IMR-90 (cell line): Measurements from ENCODE around the gene ABCF3.

Source experiments
- BHLHE40 ChIP-seq: fragments of 150-350 bp; IDR thresholded peaks from 2 replicates; pipeline ENCODE4 v1.6.1; 2016; ENCODE audit warnings: mild to moderate bottlenecking, low read depth, low read length
- CEBPB ChIP-seq: IDR thresholded peaks from 2 replicates; pipeline ENCODE4 v1.6.1; 2012; ENCODE audit warnings: low read depth, low read length, improper control_type of control experiment
- CHD1 ChIP-seq: IDR thresholded peaks from 2 replicates; pipeline ENCODE4 v1.6.1; 2012; ENCODE audit warnings: low read depth, low read length, improper control_type of control experiment
- CTCF ChIP-seq: conservative IDR thresholded peaks from 2 replicates; pipeline ENCODE4 v1.5.1; 2012; ENCODE audit warnings: mild to moderate bottlenecking, low read depth, low read length, improper control_type of control experiment
- MAFK ChIP-seq: IDR thresholded peaks from 2 replicates; pipeline ENCODE4 v1.6.1; 2012; ENCODE audit warnings: low read depth, low read length, improper control_type of control experiment
- MAZ ChIP-seq: IDR thresholded peaks from 2 replicates; pipeline ENCODE4 v1.6.1; 2012; ENCODE audit warnings: low read depth, mild to moderate bottlenecking, low read length, improper control_type of control experiment, moderate library complexity, borderline replicate concordance
- MXI1 ChIP-seq: IDR thresholded peaks from 2 replicates; pipeline ENCODE4 v1.6.1; 2012; ENCODE audit warnings: low read depth, mild to moderate bottlenecking, low read length, moderate library complexity, borderline replicate concordance
- NFE2L2 ChIP-seq: fragments of 150-350 bp; IDR thresholded peaks from 2 replicates; pipeline ENCODE4 v1.6.1; 2016; ENCODE audit warnings: low read depth, mild to moderate bottlenecking, low read length
- POLR2A ChIP-seq: IDR thresholded peaks from 2 replicates; pipeline ENCODE4 v1.6.1; 2012; ENCODE audit warnings: mild to moderate bottlenecking, low read depth, low read length
- RAD21 ChIP-seq: IDR thresholded peaks from 2 replicates; pipeline ENCODE4 v1.6.1; 2012; ENCODE audit warnings: low read length, improper control_type of control experiment
- RFX5 ChIP-seq: IDR thresholded peaks from 2 replicates; pipeline ENCODE4 v1.8.0; 2012; ENCODE audit warnings: low read depth, mild to moderate bottlenecking, low read length, moderate library complexity
- SMC3 ChIP-seq: fragments of 150-350 bp; IDR thresholded peaks from 2 replicates; pipeline ENCODE4 v1.6.1; 2016; ENCODE audit warnings: low read depth, mild to moderate bottlenecking, antibody characterized with exemption, low read length, moderate library complexity
- TF ChIP-seq, protein P1 (sequence below): fragments of 150-350 bp; IDR thresholded peaks from 2 replicates; pipeline ENCODE4 v1.6.1; 2017; ENCODE audit warnings: mild to moderate bottlenecking, antibody characterized with exemption, low read length, low read depth
- TF ChIP-seq, protein P2 (sequence below): fragments of 150-350 bp; IDR thresholded peaks from 2 replicates; pipeline ENCODE4 v1.6.1; 2016; ENCODE audit warnings: low read depth, mild to moderate bottlenecking, low read length, moderate library complexity, borderline replicate concordance

GRCh38 chr3:184165543-184165942 is 20.5 kb upstream of the ABCF3 start:
- TF ChIP-seq CTCF (no peak), RFX5 (no peak), POLR2A (no peak), RAD21 (no peak), MXI1 (no peak), NFE2L2 (no peak), CEBPB (no peak), SMC3 (no peak), MAFK (no peak), CHD1 (no peak), MAZ (no peak), BHLHE40 (no peak)
- TF ChIP-seq, protein P1, sequence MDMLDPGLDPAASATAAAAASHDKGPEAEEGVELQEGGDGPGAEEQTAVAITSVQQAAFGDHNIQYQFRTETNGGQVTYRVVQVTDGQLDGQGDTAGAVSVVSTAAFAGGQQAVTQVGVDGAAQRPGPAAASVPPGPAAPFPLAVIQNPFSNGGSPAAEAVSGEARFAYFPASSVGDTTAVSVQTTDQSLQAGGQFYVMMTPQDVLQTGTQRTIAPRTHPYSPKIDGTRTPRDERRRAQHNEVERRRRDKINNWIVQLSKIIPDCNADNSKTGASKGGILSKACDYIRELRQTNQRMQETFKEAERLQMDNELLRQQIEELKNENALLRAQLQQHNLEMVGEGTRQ = no peak
- TF ChIP-seq, protein P2, sequence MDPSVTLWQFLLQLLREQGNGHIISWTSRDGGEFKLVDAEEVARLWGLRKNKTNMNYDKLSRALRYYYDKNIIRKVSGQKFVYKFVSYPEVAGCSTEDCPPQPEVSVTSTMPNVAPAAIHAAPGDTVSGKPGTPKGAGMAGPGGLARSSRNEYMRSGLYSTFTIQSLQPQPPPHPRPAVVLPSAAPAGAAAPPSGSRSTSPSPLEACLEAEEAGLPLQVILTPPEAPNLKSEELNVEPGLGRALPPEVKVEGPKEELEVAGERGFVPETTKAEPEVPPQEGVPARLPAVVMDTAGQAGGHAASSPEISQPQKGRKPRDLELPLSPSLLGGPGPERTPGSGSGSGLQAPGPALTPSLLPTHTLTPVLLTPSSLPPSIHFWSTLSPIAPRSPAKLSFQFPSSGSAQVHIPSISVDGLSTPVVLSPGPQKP = no peak
